Activated naive CD4-positive, alpha-beta T cell treated with anti-CD3 and anti-CD28 coated beads, Interleukin-2, amount 10 ng/mL, durations not matched to agents 7 days and 5 days (primary cell): ENCODE results near the gene RGL1.
A peak's percentile ranks its signal among the peaks of the same experiment; 100 is the strongest.

Experiments
- CTCF ChIA-PET: fragments of 350-600 bp; sonication (Branson Sonifier 250); formaldehyde crosslinking; loops from one replicate; lab custom pipeline; 2021; ENCODE audit warnings: antibody characterized with exemption; lab: Charles Lee
- DNase-seq: peaks from one replicate; pipeline ENCODE4 v3.0.0-alpha.2; 2020
- H3K27ac Mint-ChIP-seq: one replicate; pipeline ENCODE4 v1.8.0; 2021; ENCODE audit warnings: mild to moderate bottlenecking, moderate library complexity, mixed read lengths
- H3K27me3 Mint-ChIP-seq: one replicate; pipeline ENCODE4 v1.8.0; 2021; ENCODE audit warnings: mild to moderate bottlenecking, mixed read lengths
- H3K36me3 Mint-ChIP-seq: one replicate; pipeline ENCODE4 v1.8.0; 2021; ENCODE audit warnings: mixed read lengths
- H3K4me1 Mint-ChIP-seq: one replicate; pipeline ENCODE4 v1.8.0; 2021; ENCODE audit warnings: mixed read lengths
- H3K4me3 Mint-ChIP-seq: one replicate; pipeline ENCODE4 v1.8.0; 2021; ENCODE audit warnings: mild to moderate bottlenecking, moderate library complexity, mixed read lengths
- H3K9me3 Mint-ChIP-seq: one replicate; pipeline ENCODE4 v1.8.0; 2021; ENCODE audit warnings: mixed read lengths

The RGL1 gene

GRCh38 chr1:183821309-183821888, 16.5 kb downstream of the RGL1 start:
- Mint-ChIP-seq H3K4me1 (no peaks in the 10 kb centered on the region), H3K27me3 (no peaks in the 10 kb centered on the region), H3K36me3 (no peaks in the 10 kb centered on the region), H3K4me3 (no peak overlapping the region), H3K27ac (no peak overlapping the region), H3K9me3 (no peaks in the 10 kb centered on the region)
- CTCF ChIA-PET = interaction anchor here (0.5 kb wide), 1 partner anchor 602 kb away, joined by 3 read pairs; no protein-coding TSS in a partner anchor
- DNase-seq = no peak

GRCh38 chr1:183821889-183822611, 17.1 kb downstream of the RGL1 start:
- Mint-ChIP-seq H3K27me3 (no peaks in the 10 kb centered on the region), H3K36me3 (no peaks in the 10 kb centered on the region), H3K4me1 (no peaks in the 10 kb centered on the region), H3K9me3 (no peaks in the 10 kb centered on the region), H3K27ac (no peak overlapping the region), H3K4me3 (no peak overlapping the region)
- DNase-seq = no peak
- CTCF ChIA-PET = interaction anchor here (0.5 to 1.3 kb wide), 2 partner anchors 168 to 601 kb away, joined by 3 read pairs; no protein-coding TSS in a partner anchor

GRCh38 chr1:183824291-183824690, 19.4 kb downstream of the RGL1 start:
- Mint-ChIP-seq H3K4me1 (no peaks in the 10 kb centered on the region), H3K4me3 (no peak overlapping the region), H3K27me3 (no peaks in the 10 kb centered on the region), H3K9me3 (no peaks in the 10 kb centered on the region), H3K27ac (no peak overlapping the region), H3K36me3 (no peaks in the 10 kb centered on the region)
- DNase-seq = no peak
- CTCF ChIA-PET = no interaction called here

GRCh38 chr1:183827801-183828200, 22.9 kb downstream of the RGL1 start:
- H3K27me3 Mint-ChIP-seq = no peaks in the 10 kb centered on the region
- DNase-seq = no peak
- H3K27ac Mint-ChIP-seq = no peak overlapping the region
- H3K9me3 Mint-ChIP-seq = no peaks in the 10 kb centered on the region
- H3K4me3 Mint-ChIP-seq = no peak overlapping the region
- CTCF ChIA-PET = no interaction called here
- no peaks in the 10 kb centered on the region for H3K36me3 Mint-ChIP-seq
- no peaks in the 10 kb centered on the region for H3K4me1 Mint-ChIP-seq

- Mint-ChIP-seq H3K4me3 (no peak overlapping the region), H3K27ac (no peak overlapping the region), H3K4me1 (no peaks in the 10 kb centered on the region), H3K27me3 (no peaks in the 10 kb centered on the region), H3K9me3 (no peaks in the 10 kb centered on the region), H3K36me3 (no peaks in the 10 kb centered on the region)
- DNase-seq = no peak
- CTCF ChIA-PET = no interaction called here
These were observed 25.5 kb downstream of the RGL1 start for GRCh38 chr1:183830389-183830788.

- DNase-seq = no peak
- CTCF ChIA-PET = no interaction called here
- Mint-ChIP-seq H3K27me3 (no peaks in the 10 kb centered on the region), H3K4me1 (no peaks in the 10 kb centered on the region), H3K9me3 (no peaks in the 10 kb centered on the region), H3K27ac (no peak overlapping the region), H3K4me3 (no peak overlapping the region), H3K36me3 (no peaks in the 10 kb centered on the region)
These were observed 26.4 kb downstream of the RGL1 start for GRCh38 chr1:183831311-183831710.

- H3K36me3 Mint-ChIP-seq = no peaks in the 10 kb centered on the region
- CTCF ChIA-PET = interaction anchor here (2.6 kb wide), 1 partner anchor 10 kb away, joined by 8 read pairs; no protein-coding TSS in a partner anchor
These were observed 27.5 kb downstream of the RGL1 start for GRCh38 chr1:183832459-183832858.

GRCh38 chr1:183834568-183834967, 29.6 kb downstream of the RGL1 start:
- CTCF ChIA-PET = interaction anchor here (2.6 kb wide), 1 partner anchor 8 kb away, joined by 8 read pairs; no protein-coding TSS in a partner anchor
- no peaks in the 10 kb centered on the region for H3K9me3 Mint-ChIP-seq
- no peak overlapping the region for H3K27ac Mint-ChIP-seq
- no peaks in the 10 kb centered on the region for H3K27me3 Mint-ChIP-seq
- DNase-seq = no peak
- no peaks in the 10 kb centered on the region for H3K4me1 Mint-ChIP-seq
- no peaks in the 10 kb centered on the region for H3K36me3 Mint-ChIP-seq
- H3K4me3 Mint-ChIP-seq = no peak overlapping the region

More at GRCh38 chr1:183832459-183832858, 27.5 kb downstream of the RGL1 start:
- no peaks in the 10 kb centered on the region for H3K27me3 Mint-ChIP-seq
- DNase-seq = no peak
- H3K4me1 Mint-ChIP-seq = no peaks in the 10 kb centered on the region
- no peaks in the 10 kb centered on the region for H3K9me3 Mint-ChIP-seq
- no peak overlapping the region for H3K4me3 Mint-ChIP-seq
- no peak overlapping the region for H3K27ac Mint-ChIP-seq

GRCh38 chr1:183836598-183836997, 31.7 kb downstream of the RGL1 start:
- H3K4me3 Mint-ChIP-seq = no peak overlapping the region
- peaks cover 4% of the 10 kb centered on the region for H3K4me1 Mint-ChIP-seq
- H3K27me3 Mint-ChIP-seq = no peaks in the 10 kb centered on the region
- CTCF ChIA-PET = no interaction called here
- no peak for DNase-seq
- H3K9me3 Mint-ChIP-seq = no peaks in the 10 kb centered on the region
- no peak overlapping the region for H3K27ac Mint-ChIP-seq
- H3K36me3 Mint-ChIP-seq = no peaks in the 10 kb centered on the region

GRCh38 chr1:183837062-183837461, 32.1 kb downstream of the RGL1 start:
- Mint-ChIP-seq H3K36me3 (no peaks in the 10 kb centered on the region), H3K9me3 (no peaks in the 10 kb centered on the region), H3K27ac (no peak overlapping the region), H3K4me3 (no peak overlapping the region), H3K27me3 (no peaks in the 10 kb centered on the region), H3K4me1 (peaks cover 9% of the 10 kb centered on the region)
- no peak for DNase-seq
- CTCF ChIA-PET = no interaction called here

- Mint-ChIP-seq H3K4me1 (peaks cover 20% of the 10 kb centered on the region), H3K9me3 (no peaks in the 10 kb centered on the region), H3K27ac (no peak overlapping the region), H3K4me3 (no peak overlapping the region), H3K27me3 (no peaks in the 10 kb centered on the region), H3K36me3 (peaks cover 2% of the 10 kb centered on the region)
- DNase-seq = no peak
- CTCF ChIA-PET = no interaction called here
These were observed 33.3 kb downstream of the RGL1 start for GRCh38 chr1:183838221-183838620.

- Mint-ChIP-seq H3K27ac (no peak overlapping the region), H3K4me1 (peaks cover 36% of the 10 kb centered on the region), H3K9me3 (no peaks in the 10 kb centered on the region), H3K36me3 (peaks cover 2% of the 10 kb centered on the region), H3K27me3 (no peaks in the 10 kb centered on the region), H3K4me3 (no peak overlapping the region)
- CTCF ChIA-PET = no interaction called here
- DNase-seq = no peak
These were observed 35.2 kb downstream of the RGL1 start for GRCh38 chr1:183840140-183840539.

- DNase-seq = no peak
- Mint-ChIP-seq H3K4me3 (no peak overlapping the region), H3K27me3 (no peaks in the 10 kb centered on the region), H3K36me3 (peaks cover 2% of the 10 kb centered on the region), H3K4me1 (peaks cover 39% of the 10 kb centered on the region), H3K27ac (no peak overlapping the region), H3K9me3 (no peaks in the 10 kb centered on the region)
- CTCF ChIA-PET = interaction anchor here (2.1 kb wide), 1 partner anchor 74 kb away, joined by 7 read pairs; no protein-coding TSS in a partner anchor
These were observed 36.6 kb downstream of the RGL1 start for GRCh38 chr1:183841550-183841949.

GRCh38 chr1:183841950-183842794, 37.3 kb downstream of the RGL1 start:
- peak overlapping the region; percentile 42 for H3K4me3 Mint-ChIP-seq
- H3K27me3 Mint-ChIP-seq = no peaks in the 10 kb centered on the region
- DNase-seq = peak; percentile 46
- H3K27ac Mint-ChIP-seq = peak overlapping the region; percentile 89
- no peaks in the 10 kb centered on the region for H3K9me3 Mint-ChIP-seq
- peaks cover 2% of the 10 kb centered on the region for H3K36me3 Mint-ChIP-seq
- H3K4me1 Mint-ChIP-seq = peaks cover 39% of the 10 kb centered on the region
- CTCF ChIA-PET = interaction anchor here (1.0 to 2.1 kb wide), 3 partner anchors 9 to 157 kb away, joined by 4 to 8 read pairs (median 7); no protein-coding TSS in a partner anchor
